NCI-H82 (cell line): Measurements from ENCODE around the gene POLR2L.
A peak's percentile ranks its signal among the peaks of the same experiment; 100 is the strongest.

Source experiments
- DNase-seq: peaks from one replicate; lab custom pipeline; 2025; lab: John Stamatoyannopoulos, UW

The POLR2L gene

GRCh38 chr11:810040-810567, 32.2 kb downstream of the POLR2L start:
- DNase-seq, result no peak

- peak; percentile 97 for DNase-seq
Observed at GRCh38 chr11:809287-810039, 32.9 kb downstream of the POLR2L start, which contains the start of gene RPLP2. Gene RPLP2 (plus strand): TSS chr11:809967. CDS start chr11:810235, 268 bp downstream.

- peak; percentile 39 for DNase-seq
Observed at GRCh38 chr11:808427-809286, 33.7 kb downstream of the POLR2L start.

GRCh38 chr11:804599-804964, 37.7 kb downstream of the POLR2L start:
- no peak for DNase-seq

- no peak for DNase-seq
Observed at GRCh38 chr11:803770-804598, 38.3 kb downstream of the POLR2L start.

- no peak for DNase-seq
Observed at GRCh38 chr11:803467-803742, 38.9 kb downstream of the POLR2L start.

- no peak for DNase-seq
Observed at GRCh38 chr11:802693-803466, 39.4 kb downstream of the POLR2L start.

GRCh38 chr11:802018-802617, 40.2 kb downstream of the POLR2L start:
- no peak for DNase-seq

- DNase-seq, result no peak
Observed at GRCh38 chr11:801097-801780, 41.1 kb downstream of the POLR2L start.

- no peak for DNase-seq
Observed at GRCh38 chr11:800473-800872, 41.9 kb downstream of the POLR2L start.

- DNase-seq, result no peak
Observed at GRCh38 chr11:799641-800316, 42.5 kb downstream of the POLR2L start.

GRCh38 chr11:798093-798713, 44.1 kb downstream of the POLR2L start, which contains the start of gene SLC25A22:
Gene SLC25A22 (minus strand): TSS chr11:798281. CDS start chr11:795006, 3,275 bp downstream.
- DNase-seq, result peak; percentile 79

GRCh38 chr11:797296-798092, 44.8 kb downstream of the POLR2L start:
- DNase-seq, result peak; percentile 94

- DNase-seq, result no peak
Observed at GRCh38 chr11:796565-797295, 45.6 kb downstream of the POLR2L start.

GRCh38 chr11:795634-796564, 46.4 kb downstream of the POLR2L start:
- peak; percentile 72 for DNase-seq

- DNase-seq, result peak; percentile 52
Observed at GRCh38 chr11:794766-795633, 47.3 kb downstream of the POLR2L start.
